ENCODE measurements around the gene IL15RA. TPM values are rescaled to one million over a fixed set of nuclear protein-coding genes. Genes with fewer than 3 reads are reported as not detected.

Gene IL15RA
- total and polyA plus RNA-seq, 5 experiments from 2014 or later = 3.6 to 5.4 (median 3.8) TPM

GRCh38 chr10:5943536-5943935 lies 33.8 kb downstream of the IL15RA start:
- H3K4me3 Mint-ChIP-seq = peak overlapping the region in 1 of 10 donors; percentile 18
- no peak overlapping the region for H3K27ac Mint-ChIP-seq
- peaks cover 3 to 17% (median 6%) of the 10 kb centered on the region in 4 donors for H3K4me1 Mint-ChIP-seq
- DNase-seq = no peak
- H3K9me3 Mint-ChIP-seq = no peaks in the 10 kb centered on the region
- POLR2A ChIA-PET = no interaction called here
- peaks cover 0 to 3% (median 0%) of the 10 kb centered on the region in 3 donors for H3K36me3 Mint-ChIP-seq
- no peaks in the 10 kb centered on the region for H3K27me3 Mint-ChIP-seq
- no peak for ATAC-seq

GRCh38 chr10:5942474-5942873 lies 34.9 kb downstream of the IL15RA start:
- Mint-ChIP-seq H3K9me3 (no peaks in the 10 kb centered on the region), H3K4me1 (peaks cover 6 to 17% (median 6%) of the 10 kb centered on the region in 4 donors), H3K27ac (peak overlapping the region in 1 of 10 donors; percentile 7), H3K27me3 (no peaks in the 10 kb centered on the region), H3K4me3 (no peak overlapping the region), H3K36me3 (peaks cover 0 to 14% (median 0%) of the 10 kb centered on the region in 3 donors)
- no peak for ATAC-seq
- no peak for DNase-seq
- POLR2A ChIA-PET = no interaction called here

DNA sequence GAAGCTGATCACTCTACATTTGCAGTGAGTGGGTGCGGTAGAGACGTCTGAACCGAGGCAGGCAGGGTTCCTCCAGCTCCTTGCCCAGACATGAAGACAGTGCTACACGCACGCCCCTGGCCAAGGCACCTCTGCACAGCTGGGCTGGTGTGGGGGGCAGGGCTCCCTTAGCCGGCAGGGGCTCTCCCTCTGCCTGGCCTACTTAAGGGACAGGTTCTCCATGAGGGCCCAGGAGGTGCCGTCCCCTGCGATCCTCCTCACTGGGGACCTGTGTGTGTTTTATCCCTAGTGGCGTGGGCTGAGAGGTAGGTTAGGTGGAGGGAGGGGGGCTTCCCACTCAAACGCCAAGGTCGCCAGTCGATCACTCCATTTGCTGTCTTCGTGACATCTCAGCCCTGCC lies 35.3 kb downstream of the IL15RA start:
- Mint-ChIP-seq H3K4me3 (no peak overlapping the region), H3K4me1 (peaks cover 6 to 17% (median 6%) of the 10 kb centered on the region in 4 donors), H3K36me3 (peaks cover 0 to 17% (median 0%) of the 10 kb centered on the region in 3 donors), H3K27me3 (no peaks in the 10 kb centered on the region), H3K9me3 (no peaks in the 10 kb centered on the region), H3K27ac (no peak overlapping the region)
- no peak for DNase-seq
- no peak for ATAC-seq
- POLR2A ChIA-PET = no interaction called here

DNA sequence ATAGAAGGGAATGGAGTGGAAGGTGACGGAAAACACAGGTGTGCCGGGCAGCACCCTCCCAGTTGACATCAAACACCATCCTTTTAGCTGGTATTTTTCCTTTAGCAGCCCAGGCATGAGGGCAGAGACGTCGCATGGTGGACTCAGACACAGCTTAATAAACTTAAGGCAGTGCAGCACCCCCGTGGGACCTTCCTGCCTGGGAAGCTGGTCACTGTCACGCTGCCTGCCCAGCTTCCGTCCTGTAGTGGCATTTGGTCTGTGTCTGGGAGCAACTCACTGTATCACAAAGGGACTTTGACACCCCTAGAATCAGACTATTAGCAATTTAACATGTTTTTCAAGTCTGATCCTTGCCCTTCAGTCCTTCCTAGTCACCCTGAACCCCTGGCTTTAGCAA lies 35.8 kb downstream of the IL15RA start:
- POLR2A ChIA-PET = no interaction called here
- peaks cover 6 to 15% (median 6%) of the 10 kb centered on the region in 4 donors for H3K4me1 Mint-ChIP-seq
- ATAC-seq (no peak), DNase-seq (no peak)
- peak overlapping the region in 1 of 10 donors; percentile 27 for H3K27ac Mint-ChIP-seq
- no peaks in the 10 kb centered on the region for H3K27me3 Mint-ChIP-seq
- H3K36me3 Mint-ChIP-seq = peaks cover 0 to 22% (median under 1%) of the 10 kb centered on the region in 3 donors
- H3K4me3 Mint-ChIP-seq = no peak overlapping the region
- no peaks in the 10 kb centered on the region for H3K9me3 Mint-ChIP-seq

- peaks cover 0 to 29% (median 4%) of the 10 kb centered on the region in 3 donors for H3K36me3 Mint-ChIP-seq
- POLR2A ChIA-PET = no interaction called here
These were observed 36.5 kb downstream of the IL15RA start for GRCh38 chr10:5940807-5941218.

DNA sequence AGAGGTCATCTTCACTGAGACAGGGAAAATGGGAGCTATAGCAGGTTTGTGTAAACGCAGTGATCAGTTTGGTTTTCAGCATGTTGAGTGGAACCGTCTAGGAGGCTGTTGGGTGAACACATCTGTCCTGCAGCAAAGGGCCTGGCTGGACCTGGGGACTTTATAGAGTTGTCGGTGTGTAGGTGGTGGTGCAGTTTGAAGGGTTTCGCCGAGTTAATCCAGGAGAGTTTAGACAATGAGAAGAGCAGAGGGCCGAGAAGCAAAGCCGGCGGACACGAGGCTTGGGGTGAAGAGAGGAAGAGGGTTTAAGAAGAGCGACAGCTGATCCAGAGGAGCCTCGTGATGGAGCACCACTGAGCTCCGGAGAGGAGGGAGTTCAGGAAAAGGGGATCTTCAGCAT lies 39.1 kb downstream of the IL15RA start:
- Mint-ChIP-seq H3K9me3 (no peaks in the 10 kb centered on the region), H3K27ac (peak overlapping the region in 2 of 10 donors; percentile 2 to 9), H3K36me3 (peaks cover 0 to 40% (median 4%) of the 10 kb centered on the region in 3 donors), H3K4me1 (peaks cover 0 to 3% (median 0%) of the 10 kb centered on the region in 4 donors), H3K27me3 (no peaks in the 10 kb centered on the region), H3K4me3 (no peak overlapping the region)
- DNase-seq (no peak), ATAC-seq (no peak)
- POLR2A ChIA-PET = no interaction called here

More at GRCh38 chr10:5940807-5941218, 36.5 kb downstream of the IL15RA start:
- Mint-ChIP-seq H3K4me1 (peaks cover 3 to 7% (median 3%) of the 10 kb centered on the region in 4 donors), H3K27me3 (no peaks in the 10 kb centered on the region), H3K9me3 (no peaks in the 10 kb centered on the region), H3K4me3 (no peak overlapping the region), H3K27ac (peak overlapping the region in 1 of 10 donors; percentile 59)
- no peak for ATAC-seq
- DNase-seq = no peak

DNA sequence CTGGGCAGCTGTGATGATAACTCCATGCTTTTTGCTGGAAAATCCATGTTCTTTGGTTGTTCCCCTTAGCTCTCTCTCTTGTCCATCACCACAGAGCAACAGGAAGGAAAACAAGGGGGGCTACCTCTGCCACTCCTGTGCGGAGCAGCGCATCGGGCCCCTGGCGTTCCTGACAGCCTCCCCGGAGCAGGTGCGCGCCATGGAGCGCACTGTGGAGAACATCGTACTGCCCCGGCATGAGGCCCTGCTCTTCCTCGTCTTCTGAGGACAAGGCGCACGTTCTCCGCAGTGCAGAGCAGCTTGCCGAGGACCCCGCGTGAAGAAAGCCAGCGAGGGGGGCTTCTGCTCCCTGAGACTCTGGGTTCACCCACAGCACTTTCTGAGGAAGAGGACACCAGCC lies 40.3 kb downstream of the IL15RA start:
- Mint-ChIP-seq H3K4me3 (no peak overlapping the region), H3K9me3 (no peaks in the 10 kb centered on the region), H3K4me1 (peaks cover 0 to 3% (median 0%) of the 10 kb centered on the region in 4 donors), H3K27me3 (no peaks in the 10 kb centered on the region), H3K27ac (peak overlapping the region in 1 of 10 donors; percentile 68), H3K36me3 (peaks cover 0 to 52% (median 4%) of the 10 kb centered on the region in 3 donors)
- DNase-seq (no peak), ATAC-seq (no peak)
- POLR2A ChIA-PET = no interaction called here

DNA sequence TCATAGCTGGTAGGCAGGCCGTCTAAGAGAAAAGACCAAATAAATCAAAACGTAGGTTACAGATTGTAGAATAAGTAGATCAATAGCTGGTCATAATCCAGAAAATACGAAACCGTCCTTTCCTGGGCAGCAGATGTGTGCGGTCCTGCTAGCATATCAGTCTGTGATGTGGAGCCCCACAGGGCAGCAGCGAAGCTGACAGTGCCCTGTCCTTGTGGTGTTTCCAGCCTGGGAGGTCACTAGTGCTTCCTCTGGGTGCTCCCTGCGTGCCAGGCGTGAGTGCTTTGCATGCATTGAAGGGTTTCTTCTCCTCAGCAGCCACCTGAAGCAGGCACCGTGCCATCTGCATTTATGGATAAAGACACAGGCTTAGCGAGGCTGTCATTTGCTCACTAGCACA lies 41.7 kb downstream of the IL15RA start:
- peaks cover 0 to 3% (median 0%) of the 10 kb centered on the region in 4 donors for H3K4me1 Mint-ChIP-seq
- H3K27ac Mint-ChIP-seq = peak overlapping the region in 1 of 10 donors; percentile 7
- no peak overlapping the region for H3K4me3 Mint-ChIP-seq
- H3K9me3 Mint-ChIP-seq = no peaks in the 10 kb centered on the region
- peaks cover 4 to 65% (median 5%) of the 10 kb centered on the region in 3 donors for H3K36me3 Mint-ChIP-seq
- no peaks in the 10 kb centered on the region for H3K27me3 Mint-ChIP-seq
- no peak for ATAC-seq
- POLR2A ChIA-PET = no interaction called here
- no peak for DNase-seq

DNA sequence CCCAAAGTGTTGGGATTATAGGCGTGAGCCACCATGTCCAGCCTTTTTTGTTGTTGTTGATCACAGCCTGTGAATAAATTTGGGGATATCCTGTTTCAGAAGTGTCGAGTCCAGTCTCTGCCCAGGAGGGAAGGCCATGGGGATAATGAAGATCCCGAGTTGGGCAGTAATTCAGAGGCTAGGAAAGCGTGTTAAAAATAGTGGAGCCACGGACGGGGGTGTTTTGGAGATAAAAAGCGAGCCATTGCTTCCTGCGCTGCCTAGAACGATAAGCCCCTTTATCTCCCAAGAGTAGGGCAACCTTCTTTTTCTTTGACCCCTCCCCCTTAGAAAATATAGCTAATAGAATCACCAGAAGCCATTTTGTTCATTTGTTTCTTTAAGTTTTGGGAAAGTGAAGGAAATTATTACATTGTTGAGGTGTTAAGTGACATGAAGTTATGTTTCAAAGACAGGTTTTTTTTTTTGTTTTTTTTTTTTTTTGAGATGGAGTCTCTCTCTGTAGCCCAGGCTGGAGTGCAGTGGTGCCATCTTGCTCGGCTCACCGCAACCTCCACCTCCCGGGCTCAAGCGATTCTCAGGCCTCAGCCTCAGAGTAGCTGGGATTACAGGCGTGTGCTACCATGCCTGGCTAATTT lies 43.3 kb downstream of the IL15RA start:
- Mint-ChIP-seq H3K27ac (peak overlapping the region in 2 of 10 donors; percentile 19 to 57), H3K4me1 (peaks cover 0 to 3% (median 0%) of the 10 kb centered on the region in 4 donors), H3K4me3 (no peak overlapping the region), H3K9me3 (no peaks in the 10 kb centered on the region), H3K27me3 (no peaks in the 10 kb centered on the region), H3K36me3 (peaks cover 4 to 81% (median 8%) of the 10 kb centered on the region in 3 donors)
- ATAC-seq (no peak), DNase-seq (no peak)
- POLR2A ChIA-PET = interaction anchor here (0.7 kb wide), 1 partner anchor 11 kb away, joined by 3 read pairs; no protein-coding TSS in a partner anchor

GRCh38 chr10:5932345-5932744 lies 45.0 kb downstream of the IL15RA start:
- Mint-ChIP-seq H3K4me1 (no peaks in the 10 kb centered on the region), H3K27me3 (no peaks in the 10 kb centered on the region), H3K9me3 (no peaks in the 10 kb centered on the region), H3K4me3 (no peak overlapping the region), H3K36me3 (peaks cover 4 to 83% (median 15%) of the 10 kb centered on the region in 3 donors), H3K27ac (peak overlapping the region in 1 of 10 donors; percentile 48)
- no peak for ATAC-seq
- DNase-seq = no peak
- POLR2A ChIA-PET = no interaction called here

DNA sequence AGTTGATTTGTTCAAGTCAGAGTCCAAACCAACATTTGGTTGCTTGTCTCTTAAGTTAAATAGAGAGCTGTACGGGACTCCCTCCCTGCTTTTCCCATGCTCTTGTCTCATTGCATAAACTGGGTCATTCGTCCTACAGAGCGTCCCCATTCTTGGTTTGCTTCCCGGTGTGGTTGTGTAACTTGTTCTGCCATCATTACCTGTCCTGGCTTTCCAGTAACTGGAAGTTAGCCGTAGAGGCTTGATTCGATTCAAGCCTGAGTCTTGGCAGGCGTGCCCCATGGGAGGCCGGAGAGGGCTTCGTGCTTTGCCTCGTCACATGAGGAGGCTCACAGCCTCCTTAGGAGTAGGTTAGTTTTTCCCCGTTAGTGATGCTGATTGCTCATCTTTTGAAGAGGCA lies 47.1 kb downstream of the IL15RA start:
- H3K27me3 Mint-ChIP-seq = no peaks in the 10 kb centered on the region
- ATAC-seq = no peak
- H3K4me1 Mint-ChIP-seq = no peaks in the 10 kb centered on the region
- no peaks in the 10 kb centered on the region for H3K9me3 Mint-ChIP-seq
- POLR2A ChIA-PET = no interaction called here
- no peak overlapping the region for H3K4me3 Mint-ChIP-seq
- peaks cover 0 to 84% (median 21%) of the 10 kb centered on the region in 3 donors for H3K36me3 Mint-ChIP-seq
- H3K27ac Mint-ChIP-seq = peak overlapping the region in 4 of 10 donors; percentile 43 to 69 (median 61)
- no peak for DNase-seq

DNA sequence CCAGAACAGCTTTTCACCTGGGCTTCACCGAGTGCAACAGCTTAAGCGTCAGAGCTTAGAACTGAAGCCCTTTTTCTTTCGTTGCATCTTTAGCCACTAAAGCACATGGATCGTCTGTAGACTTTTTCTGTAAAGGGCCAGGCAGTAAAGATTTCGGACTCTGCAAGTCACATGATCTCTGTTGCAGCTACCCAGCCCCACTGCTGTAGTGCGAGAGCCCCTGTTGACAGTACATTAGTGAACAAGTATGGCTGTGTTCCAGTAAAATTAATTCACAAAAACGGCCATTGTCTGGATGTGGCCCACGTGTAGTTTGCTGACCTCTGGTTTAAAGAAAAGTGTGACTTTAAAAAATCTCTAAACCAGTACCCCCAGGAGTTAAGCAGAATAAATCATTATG lies 47.9 kb downstream of the IL15RA start:
- no peak overlapping the region for H3K27ac Mint-ChIP-seq
- ATAC-seq (no peak), DNase-seq (no peak)
- no peaks in the 10 kb centered on the region for H3K27me3 Mint-ChIP-seq
- H3K4me3 Mint-ChIP-seq = no peak overlapping the region
- H3K4me1 Mint-ChIP-seq = peaks cover 0 to 2% (median 0%) of the 10 kb centered on the region in 4 donors
- POLR2A ChIA-PET = no interaction called here
- H3K36me3 Mint-ChIP-seq = peaks cover 0 to 87% (median 25%) of the 10 kb centered on the region in 3 donors
- no peaks in the 10 kb centered on the region for H3K9me3 Mint-ChIP-seq

DNA sequence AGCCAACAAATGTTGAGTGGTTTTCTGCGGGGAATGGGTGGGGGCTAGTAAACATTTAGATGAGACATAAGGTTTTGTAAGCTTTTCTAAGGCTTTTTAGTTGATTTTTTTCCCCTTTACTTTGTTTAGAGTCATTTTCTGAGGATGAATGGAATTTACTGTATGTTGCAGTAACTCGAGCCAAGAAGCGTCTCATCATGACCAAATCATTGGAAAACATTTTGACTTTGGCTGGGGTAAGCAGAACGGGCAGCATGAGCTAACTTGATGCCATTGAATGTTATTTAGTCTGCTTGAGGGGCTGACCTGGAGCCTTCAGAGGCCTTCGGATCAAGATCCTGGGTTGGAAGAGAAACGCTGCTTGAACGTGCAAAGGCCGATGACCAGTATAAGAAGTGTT lies 50.0 kb downstream of the IL15RA start:
- no peak for DNase-seq
- Mint-ChIP-seq H3K27ac (peak overlapping the region in 1 of 10 donors; percentile 53), H3K27me3 (no peaks in the 10 kb centered on the region), H3K9me3 (no peaks in the 10 kb centered on the region), H3K36me3 (peaks cover 0 to 98% (median 28%) of the 10 kb centered on the region in 3 donors), H3K4me3 (no peak overlapping the region), H3K4me1 (peaks cover 0 to 2% (median 0%) of the 10 kb centered on the region in 4 donors)
- ATAC-seq = no peak
- POLR2A ChIA-PET = no interaction called here

Measured in naive thymus-derived CD8-positive, alpha-beta T cell (primary cell).